Brain microvascular endothelial cell (primary cell): ENCODE results near the gene MICAL2.

Experiments used
- DNase-seq: peaks from one replicate; pipeline ENCODE4 v3.0.0-alpha.2; 2020
- H3K27ac ChIP-seq: fragments of 250-450 bp; sonication (Bioruptor Pico); 2 replicates; pipeline ENCODE4 v1.5.1; 2020; ENCODE audit warnings: mild to moderate bottlenecking, moderate library complexity
- H3K27me3 ChIP-seq: fragments of 250-450 bp; sonication (Bioruptor Pico); replicated peaks from 2 replicates; pipeline ENCODE4 v1.5.1; 2020; ENCODE audit warnings: mild to moderate bottlenecking
- H3K36me3 ChIP-seq: fragments of 250-450 bp; sonication (Bioruptor Pico); replicated peaks from 2 replicates; pipeline ENCODE4 v1.5.1; 2020; ENCODE audit warnings: mild to moderate bottlenecking
- H3K4me3 ChIP-seq: 2 replicates; pipeline ENCODE4 v1.5.1; 2011; ENCODE audit warnings: low read depth, mild to moderate bottlenecking, control low read depth, low read length, moderate library complexity
- in situ Hi-C: cut with HindIII; loops from 2 replicates; pipeline ENCODE4 v1.10.0; 2017; ENCODE audit warnings: low sequenced_read_pairs, low pct_ligation_motif_present
- TF ChIP-seq, protein P1 (sequence below): IDR thresholded peaks from 2 replicates; pipeline ENCODE4 v1.5.1; 2011; ENCODE audit warnings: low read depth, mild to moderate bottlenecking, moderate library complexity, low read length, control low read depth, inconsistent platforms; ENCODE audit errors: missing control alignments

The MICAL2 gene

GRCh38 chr11:12239396-12239795, 129.0 kb downstream of the MICAL2 start:
- Histone ChIP-seq H3K27ac (no peak overlapping the region), H3K4me3 (no peak overlapping the region), H3K36me3 (peaks cover 93% of the 10 kb centered on the region), H3K27me3 (no peaks in the 10 kb centered on the region)
- in situ Hi-C loops, result no loop called here
- no peak for DNase-seq
- TF ChIP-seq, protein P1, sequence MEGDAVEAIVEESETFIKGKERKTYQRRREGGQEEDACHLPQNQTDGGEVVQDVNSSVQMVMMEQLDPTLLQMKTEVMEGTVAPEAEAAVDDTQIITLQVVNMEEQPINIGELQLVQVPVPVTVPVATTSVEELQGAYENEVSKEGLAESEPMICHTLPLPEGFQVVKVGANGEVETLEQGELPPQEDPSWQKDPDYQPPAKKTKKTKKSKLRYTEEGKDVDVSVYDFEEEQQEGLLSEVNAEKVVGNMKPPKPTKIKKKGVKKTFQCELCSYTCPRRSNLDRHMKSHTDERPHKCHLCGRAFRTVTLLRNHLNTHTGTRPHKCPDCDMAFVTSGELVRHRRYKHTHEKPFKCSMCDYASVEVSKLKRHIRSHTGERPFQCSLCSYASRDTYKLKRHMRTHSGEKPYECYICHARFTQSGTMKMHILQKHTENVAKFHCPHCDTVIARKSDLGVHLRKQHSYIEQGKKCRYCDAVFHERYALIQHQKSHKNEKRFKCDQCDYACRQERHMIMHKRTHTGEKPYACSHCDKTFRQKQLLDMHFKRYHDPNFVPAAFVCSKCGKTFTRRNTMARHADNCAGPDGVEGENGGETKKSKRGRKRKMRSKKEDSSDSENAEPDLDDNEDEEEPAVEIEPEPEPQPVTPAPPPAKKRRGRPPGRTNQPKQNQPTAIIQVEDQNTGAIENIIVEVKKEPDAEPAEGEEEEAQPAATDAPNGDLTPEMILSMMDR, result no peak

DNA sequence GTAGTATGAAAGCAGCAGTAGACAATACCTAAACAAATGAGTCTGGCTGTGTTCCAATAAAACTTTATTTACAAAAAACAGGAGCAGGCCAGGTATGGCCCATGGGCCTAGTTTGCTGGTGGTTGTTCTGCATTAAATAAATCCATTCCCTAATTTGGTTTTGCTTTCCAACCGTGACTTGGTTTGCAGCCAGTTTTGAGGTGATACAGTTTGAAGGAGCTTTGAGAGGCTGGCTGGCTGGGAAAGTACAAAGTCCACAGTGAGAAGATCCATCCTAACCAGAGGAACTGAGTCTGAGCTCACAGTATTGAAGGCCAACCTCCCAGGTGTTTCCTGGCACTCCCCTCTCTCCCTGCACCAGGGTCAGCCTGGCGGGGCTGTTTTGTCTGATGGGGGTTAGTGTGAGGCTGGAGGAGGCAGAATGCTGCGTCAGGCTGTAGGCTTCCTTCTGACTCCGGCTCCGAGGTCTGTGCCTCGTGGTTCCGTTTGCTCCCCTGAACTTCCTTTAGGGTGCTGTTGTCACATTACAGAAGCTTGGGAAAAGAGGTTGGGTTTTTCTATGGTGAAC, 129.5 kb downstream of the MICAL2 start:
- TF ChIP-seq, protein P1, result no peak
- DNase-seq, result no peak
- Histone ChIP-seq H3K4me3 (no peak overlapping the region), H3K36me3 (peaks cover 93% of the 10 kb centered on the region), H3K27me3 (no peaks in the 10 kb centered on the region), H3K27ac (no peak overlapping the region)
- in situ Hi-C loops, result no loop called here

DNA sequence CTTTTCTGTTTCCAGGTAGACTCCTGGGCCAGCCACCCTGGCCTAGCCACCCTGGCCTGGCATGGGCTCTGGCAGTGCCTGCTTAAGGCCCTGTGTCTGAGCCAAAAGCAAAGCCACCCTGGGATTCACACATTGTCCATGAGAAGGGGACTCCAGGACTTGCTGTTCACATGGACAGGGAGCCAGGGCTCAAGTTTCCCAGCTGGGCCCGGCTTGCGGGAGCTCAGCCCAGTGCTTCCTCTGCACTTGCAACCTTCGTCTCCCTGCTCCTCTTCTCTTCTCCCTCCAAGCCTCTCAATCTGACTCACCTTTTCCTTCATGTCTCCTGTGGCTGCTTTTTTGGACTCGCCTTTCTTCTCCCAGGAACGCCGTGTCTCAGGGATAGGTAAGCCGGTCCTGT, 130.3 kb downstream of the MICAL2 start:
- TF ChIP-seq, protein P1, result no peak
- in situ Hi-C loops, result no loop called here
- DNase-seq, result no peak
- Histone ChIP-seq H3K27me3 (no peaks in the 10 kb centered on the region), H3K27ac (no peak overlapping the region), H3K4me3 (no peak overlapping the region), H3K36me3 (peaks cover 94% of the 10 kb centered on the region)

- in situ Hi-C loops, result no loop called here
- H3K36me3 ChIP-seq, result peaks cover 94% of the 10 kb centered on the region
Measured at GRCh38 chr11:12241401-12241800, 131.0 kb downstream of the MICAL2 start.

GRCh38 chr11:12241971-12242672, 131.7 kb downstream of the MICAL2 start:
- DNase-seq, result no peak
- Histone ChIP-seq H3K36me3 (peaks cover 95% of the 10 kb centered on the region), H3K4me3 (no peak overlapping the region), H3K27me3 (no peaks in the 10 kb centered on the region), H3K27ac (no peak overlapping the region)
- TF ChIP-seq, protein P1, result no peak
- in situ Hi-C loops, result no loop called here

More at GRCh38 chr11:12241401-12241800, 131.0 kb downstream of the MICAL2 start:
- DNase-seq, result no peak
- Histone ChIP-seq H3K4me3 (no peak overlapping the region), H3K27ac (no peak overlapping the region), H3K27me3 (no peaks in the 10 kb centered on the region)
- TF ChIP-seq, protein P1, result no peak
